Upper lobe of left lung (tissue), 4 donors: ENCODE measurements around the gene DOK4.

Source experiments
- EP300 ChIP-seq, 4 donors: sonication (generic); formaldehyde crosslinking; IDR thresholded peaks; one replicate each; pipeline ENCODE4 v1.5.1; 2017; ENCODE audit warnings: antibody characterized with exemption in 4 of 4, control low read depth in 2 of 4
- TF ChIP-seq, protein P1 (sequence below), 6 experiments: fragments of 450-650 bp in 4 of 6; fragments of 200-600 bp in 2 of 6; sonication (generic) in 2 of 6; IDR thresholded peaks; one replicate each; pipeline ENCODE4 v1.5.1; 2016 to 2019; ENCODE audit warnings: antibody characterized with exemption in 6 of 6

DNA sequence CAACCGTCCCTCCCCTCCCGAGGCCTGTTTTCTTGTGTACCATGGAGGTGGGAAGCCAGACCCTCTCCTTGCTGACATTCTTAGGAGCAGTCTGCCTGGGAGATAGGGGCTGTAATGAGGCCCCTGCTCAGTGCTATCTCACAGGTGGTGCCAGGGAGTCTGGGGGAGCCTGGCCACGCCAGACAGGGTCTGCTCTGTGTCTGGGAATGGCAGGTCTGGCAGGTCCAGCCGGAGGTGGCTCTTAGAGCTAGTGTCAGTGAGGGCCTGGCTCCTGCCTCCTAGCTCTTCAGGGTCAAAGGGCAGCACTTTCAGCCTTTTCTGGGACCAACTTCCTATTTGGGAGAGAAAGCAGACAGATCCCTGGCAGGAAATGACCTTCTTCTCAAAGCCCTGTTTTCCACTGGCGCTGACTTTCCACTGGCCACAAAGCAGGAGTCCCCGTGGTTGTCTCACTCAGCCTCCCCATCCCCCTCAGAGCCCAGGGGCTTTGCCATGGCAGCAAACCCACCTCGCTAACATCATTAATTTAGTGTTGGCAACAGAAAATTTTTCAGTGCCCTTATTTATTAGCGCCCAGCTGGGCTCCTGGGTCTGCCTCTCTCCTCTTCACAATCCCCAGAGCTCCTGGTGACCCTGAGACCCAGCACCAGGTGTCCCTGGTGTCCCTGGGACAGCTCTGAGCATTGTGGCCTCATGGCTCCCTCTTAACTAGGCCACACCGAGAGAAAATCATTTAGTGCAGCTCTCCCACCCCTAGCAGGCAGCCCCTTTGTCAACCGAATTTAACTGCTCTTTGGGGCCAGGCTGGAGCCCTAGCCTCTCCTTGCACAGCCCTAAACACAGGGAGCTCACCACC, 24.0 kb upstream of the DOK4 start:
- TF ChIP-seq, protein P1, sequence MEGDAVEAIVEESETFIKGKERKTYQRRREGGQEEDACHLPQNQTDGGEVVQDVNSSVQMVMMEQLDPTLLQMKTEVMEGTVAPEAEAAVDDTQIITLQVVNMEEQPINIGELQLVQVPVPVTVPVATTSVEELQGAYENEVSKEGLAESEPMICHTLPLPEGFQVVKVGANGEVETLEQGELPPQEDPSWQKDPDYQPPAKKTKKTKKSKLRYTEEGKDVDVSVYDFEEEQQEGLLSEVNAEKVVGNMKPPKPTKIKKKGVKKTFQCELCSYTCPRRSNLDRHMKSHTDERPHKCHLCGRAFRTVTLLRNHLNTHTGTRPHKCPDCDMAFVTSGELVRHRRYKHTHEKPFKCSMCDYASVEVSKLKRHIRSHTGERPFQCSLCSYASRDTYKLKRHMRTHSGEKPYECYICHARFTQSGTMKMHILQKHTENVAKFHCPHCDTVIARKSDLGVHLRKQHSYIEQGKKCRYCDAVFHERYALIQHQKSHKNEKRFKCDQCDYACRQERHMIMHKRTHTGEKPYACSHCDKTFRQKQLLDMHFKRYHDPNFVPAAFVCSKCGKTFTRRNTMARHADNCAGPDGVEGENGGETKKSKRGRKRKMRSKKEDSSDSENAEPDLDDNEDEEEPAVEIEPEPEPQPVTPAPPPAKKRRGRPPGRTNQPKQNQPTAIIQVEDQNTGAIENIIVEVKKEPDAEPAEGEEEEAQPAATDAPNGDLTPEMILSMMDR (IDR thresholded peaks at IDR 0.05) = no peak
- TF ChIP-seq EP300 (IDR thresholded peaks at IDR 0.05) = no peak
